Mucosa of descending colon (tissue), 3 donors: ENCODE results near the gene CBX2. TPM values are rescaled to one million over a fixed set of nuclear protein-coding genes. Genes with fewer than 3 reads are reported as not detected.

Source experiments
- ATAC-seq: fragments of 200-7000 bp; cut with Tn5 transposase; one replicate; pipeline ENCODE4 v1.9.1; 2020; ENCODE audit warnings: mild to moderate bottlenecking, moderate library complexity
- DNase-seq, 3 donors: peaks; one replicate each; pipeline ENCODE4 v3.0.0-alpha.2; 2020
- H3K36me3 ChIP-seq: fragments of 200-600 bp; one replicate; pipeline ENCODE4 v1.8.0; 2021; ENCODE audit warnings: low read depth, mild to moderate bottlenecking
- H3K4me1 ChIP-seq: fragments of 200-600 bp; one replicate; pipeline ENCODE4 v1.8.0; 2021; ENCODE audit warnings: low read depth, mild to moderate bottlenecking
- H3K4me3 ChIP-seq: fragments of 200-600 bp; one replicate; pipeline ENCODE4 v1.8.0; 2021; ENCODE audit warnings: mild to moderate bottlenecking
- H3K9me3 ChIP-seq: fragments of 200-600 bp; one replicate; pipeline ENCODE4 v1.8.0; 2021; ENCODE audit warnings: mild to moderate bottlenecking
- CTCF ChIP-seq: fragments of 200-600 bp; IDR thresholded peaks from one replicate; pipeline ENCODE4 v1.8.0; 2022; ENCODE audit warnings: antibody characterized with exemption, mild to moderate bottlenecking
- intact Hi-C, 2 donors: fragments of 100-400 bp; cut with DNase I in 1 of 2; cut with micrococcal nuclease in 1 of 2; formaldehyde crosslinking; loops; one replicate each; pipeline versions ENCODE4 v1.11.0 to v1.11.1; 2022; cut with DNase I, micrococcal nuclease
- total RNA-seq, 3 donors: library from RNA; stranded (reverse); fragmentation: NEBNext Ultra II Directional in 2 of 3; extraction: Animal tissue kit (Norgen Biotek cat#: 25700) in 2 of 3; gene quantifications; one replicate each; pipeline versions ENCODE4 v1.2.1 to v1.2.4, GENCODE V29; 2021 to 2023
- donor health status: DM: no; HTN: no; CAD: no; lungs with moderate emphysema.
- donor health status: DM: no; HTN: no; CAD: no.
- donor health status: DM: no; HTN: yes; CAD: no.

The CBX2 gene
- total RNA-seq, 3 donors from 2014 or later = 0.14 to 1.5 (median 0.76) TPM

DNA sequence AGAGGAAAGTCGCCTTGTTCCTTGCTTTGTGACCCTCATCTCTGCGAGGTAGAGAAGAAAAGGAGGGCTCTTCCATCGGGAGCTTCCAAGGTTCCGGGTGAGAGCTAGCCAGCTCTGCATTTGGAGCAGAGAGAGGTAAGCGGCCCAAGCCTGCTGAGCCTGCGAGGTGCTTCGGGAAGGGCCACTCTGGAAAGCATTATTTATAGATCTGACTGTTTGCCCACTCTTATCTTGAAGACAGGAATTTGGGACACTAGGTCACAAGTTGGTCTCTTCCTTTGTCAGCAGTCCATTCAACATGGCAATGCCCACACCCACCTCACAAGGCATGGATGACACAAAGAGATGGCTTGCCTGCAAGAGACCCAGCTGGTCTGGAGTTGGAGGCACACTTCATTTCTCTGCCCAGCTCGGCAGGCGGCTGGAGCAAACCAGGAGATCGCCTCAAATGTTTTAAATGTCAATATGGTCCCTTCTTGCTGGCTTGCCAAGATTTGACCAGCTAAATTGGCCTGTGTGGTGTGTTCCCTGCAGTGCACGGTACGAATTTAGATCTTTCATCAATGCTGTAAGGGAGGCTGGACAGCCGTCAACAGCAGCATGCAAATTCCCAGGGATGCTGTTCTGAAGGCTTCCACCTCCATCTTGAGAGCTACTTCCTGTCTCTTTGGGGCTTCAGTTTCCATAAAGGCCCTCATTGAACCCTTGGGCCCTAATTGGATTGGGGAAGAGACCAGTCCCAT is 41.8 kb downstream of the CBX2 start:
- no peak for ATAC-seq
- H3K9me3 ChIP-seq = no peaks in the 10 kb centered on the region
- TF ChIP-seq CTCF = no peak
- no peaks in the 10 kb centered on the region for H3K36me3 ChIP-seq
- DNase-seq = no peak
- intact Hi-C loops = no loop called here
- peaks cover 11% of the 10 kb centered on the region for H3K4me1 ChIP-seq
- H3K4me3 ChIP-seq = no peak overlapping the region

- Histone ChIP-seq H3K4me1 (no peaks in the 10 kb centered on the region), H3K4me3 (no peak overlapping the region), H3K36me3 (no peaks in the 10 kb centered on the region), H3K9me3 (no peaks in the 10 kb centered on the region)
- TF ChIP-seq CTCF = no peak
- no peak for DNase-seq
- no peak for ATAC-seq
- intact Hi-C loops = no loop called here
Measured at GRCh38 chr17:79820959-79821330, 43.0 kb downstream of the CBX2 start.

DNA sequence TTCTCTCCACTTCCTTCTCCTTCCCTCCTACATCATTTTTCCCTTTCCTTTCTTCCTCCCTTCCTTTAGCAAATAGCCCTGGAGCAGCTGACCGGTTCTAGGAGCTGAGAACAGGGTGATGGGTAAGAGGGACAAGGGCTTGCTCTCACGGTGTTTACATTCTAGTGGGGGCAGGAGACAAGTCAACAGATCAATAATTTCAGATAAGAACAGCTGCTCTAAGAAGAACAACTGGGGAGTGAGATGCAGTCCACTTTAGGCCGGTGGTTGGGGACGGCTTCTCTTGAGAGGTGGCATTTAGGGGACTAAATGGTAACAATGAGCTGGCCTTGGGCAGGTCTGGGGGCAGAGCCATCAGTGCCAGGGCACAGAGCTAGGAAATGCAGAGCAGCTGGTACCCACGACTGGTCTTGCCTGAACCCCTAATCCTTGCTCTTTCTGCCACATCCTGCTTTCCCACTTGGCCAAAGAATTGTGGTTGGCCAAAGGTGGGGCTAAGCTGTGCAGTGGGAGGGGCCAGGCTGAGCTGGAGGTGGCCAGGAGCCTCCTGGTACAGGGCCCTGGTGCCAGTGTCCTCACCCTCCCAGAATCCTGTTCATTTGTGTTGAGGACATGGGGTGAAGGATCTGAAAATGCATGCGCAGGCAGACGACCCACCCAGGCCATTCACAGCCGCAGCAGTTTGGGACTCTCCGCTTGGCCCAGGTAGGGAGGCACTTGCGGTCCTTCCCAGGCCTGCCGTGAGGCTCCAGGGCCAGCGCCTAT is 43.6 kb downstream of the CBX2 start:
- no peak for TF ChIP-seq CTCF
- H3K9me3 ChIP-seq = no peaks in the 10 kb centered on the region
- no peaks in the 10 kb centered on the region for H3K4me1 ChIP-seq
- DNase-seq (no peak), ATAC-seq (no peak)
- H3K4me3 ChIP-seq = no peak overlapping the region
- intact Hi-C loops = no loop called here
- no peaks in the 10 kb centered on the region for H3K36me3 ChIP-seq

DNA sequence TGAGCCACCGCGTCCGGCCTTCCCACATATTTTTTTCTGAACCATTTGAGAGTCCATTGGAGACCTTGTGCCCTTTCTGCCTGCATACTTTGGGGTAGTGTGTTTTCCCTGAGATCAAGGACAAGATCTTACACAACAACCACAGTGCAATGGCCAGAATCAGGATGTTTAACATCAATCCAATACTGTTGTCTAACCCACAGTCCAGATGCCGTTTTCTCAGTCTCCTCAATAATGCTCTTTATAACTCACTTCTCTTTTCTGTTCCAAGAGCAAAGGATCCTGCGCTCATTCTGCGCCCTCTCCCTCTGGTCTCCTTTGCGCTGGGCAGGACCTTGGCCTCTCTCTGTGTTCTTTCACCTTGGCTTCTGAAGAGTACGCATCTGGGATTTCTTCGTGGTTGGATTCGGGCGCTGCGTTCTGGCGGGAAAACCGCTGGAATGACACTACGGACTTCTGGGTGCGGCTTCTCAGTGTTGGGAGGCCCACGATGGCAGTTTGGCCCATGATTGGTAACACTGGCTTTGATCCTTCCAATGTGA is 44.7 kb downstream of the CBX2 start:
- no peak for DNase-seq
- intact Hi-C loops = no loop called here
- H3K4me1 ChIP-seq = no peaks in the 10 kb centered on the region
- no peak for TF ChIP-seq CTCF
- H3K9me3 ChIP-seq = no peaks in the 10 kb centered on the region
- no peaks in the 10 kb centered on the region for H3K36me3 ChIP-seq
- no peak for ATAC-seq
- no peak overlapping the region for H3K4me3 ChIP-seq

- DNase-seq (no peak), ATAC-seq (no peak)
- no peak for TF ChIP-seq CTCF
- Histone ChIP-seq H3K4me3 (no peak overlapping the region), H3K9me3 (no peaks in the 10 kb centered on the region), H3K4me1 (peaks cover 1% of the 10 kb centered on the region), H3K36me3 (no peaks in the 10 kb centered on the region)
- intact Hi-C loops = no loop called here
Measured at GRCh38 chr17:79824234-79824633, 46.3 kb downstream of the CBX2 start.
